ENCODE results near the gene LPCAT1. TPM values are rescaled to one million over a fixed set of nuclear protein-coding genes. Genes with fewer than 3 reads are reported as not detected.

LPCAT1 gene
- total RNA-seq, 1 donor from 2014 or later, result 86.2 TPM

DNA sequence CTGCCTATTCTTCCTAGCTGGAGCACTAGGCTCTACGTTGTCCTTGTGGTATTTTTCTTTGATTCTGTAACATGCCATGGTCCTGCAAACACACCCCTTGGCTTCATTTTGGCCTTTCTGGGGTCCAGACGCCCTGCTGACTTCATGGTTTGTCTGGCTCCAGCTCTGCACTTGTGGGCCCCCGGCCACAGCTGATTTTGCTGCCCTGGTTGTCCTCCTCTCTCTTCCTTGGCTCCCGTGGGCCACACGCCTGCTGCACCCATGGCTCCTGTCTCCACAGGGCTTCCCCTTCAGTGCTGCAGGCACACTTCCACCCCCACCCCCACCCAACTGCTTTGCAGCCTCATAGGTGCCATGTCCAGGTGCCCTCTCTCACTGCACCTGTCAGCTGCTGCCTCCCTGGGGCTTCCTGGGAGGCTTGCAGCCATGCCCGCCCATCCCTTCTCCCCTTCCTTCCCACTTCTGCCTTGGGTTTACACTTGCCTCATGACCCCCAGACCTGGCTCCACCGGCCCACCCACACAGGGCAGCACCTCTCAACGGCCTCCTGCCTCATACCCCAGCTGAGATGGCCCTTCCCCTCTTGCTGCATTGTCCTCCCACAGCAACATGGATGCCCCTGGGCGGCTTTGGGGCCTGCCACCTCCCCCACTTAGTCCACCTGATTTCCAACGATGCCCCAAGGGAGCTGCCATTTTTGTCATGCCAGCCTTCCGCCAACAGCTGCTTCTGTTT lies 104.1 kb downstream of the LPCAT1 start:
- H3K36me3 ChIP-seq, result no peaks in the 10 kb centered on the region
- H3K4me3 ChIP-seq, result no peak overlapping the region
- no peaks in the 10 kb centered on the region for H3K9me3 ChIP-seq
- TF ChIP-seq, protein P1, sequence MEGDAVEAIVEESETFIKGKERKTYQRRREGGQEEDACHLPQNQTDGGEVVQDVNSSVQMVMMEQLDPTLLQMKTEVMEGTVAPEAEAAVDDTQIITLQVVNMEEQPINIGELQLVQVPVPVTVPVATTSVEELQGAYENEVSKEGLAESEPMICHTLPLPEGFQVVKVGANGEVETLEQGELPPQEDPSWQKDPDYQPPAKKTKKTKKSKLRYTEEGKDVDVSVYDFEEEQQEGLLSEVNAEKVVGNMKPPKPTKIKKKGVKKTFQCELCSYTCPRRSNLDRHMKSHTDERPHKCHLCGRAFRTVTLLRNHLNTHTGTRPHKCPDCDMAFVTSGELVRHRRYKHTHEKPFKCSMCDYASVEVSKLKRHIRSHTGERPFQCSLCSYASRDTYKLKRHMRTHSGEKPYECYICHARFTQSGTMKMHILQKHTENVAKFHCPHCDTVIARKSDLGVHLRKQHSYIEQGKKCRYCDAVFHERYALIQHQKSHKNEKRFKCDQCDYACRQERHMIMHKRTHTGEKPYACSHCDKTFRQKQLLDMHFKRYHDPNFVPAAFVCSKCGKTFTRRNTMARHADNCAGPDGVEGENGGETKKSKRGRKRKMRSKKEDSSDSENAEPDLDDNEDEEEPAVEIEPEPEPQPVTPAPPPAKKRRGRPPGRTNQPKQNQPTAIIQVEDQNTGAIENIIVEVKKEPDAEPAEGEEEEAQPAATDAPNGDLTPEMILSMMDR (IDR thresholded peaks at IDR 0.05), result no peak
- no peak overlapping the region for H3K27ac ChIP-seq
- intact Hi-C loops (cut with DNase I), result no loop called here
- peak in 1 of 2 donors; percentile 33 for DNase-seq (ENCODE audit: low spot score in 2 of 2)
- H3K27me3 ChIP-seq, result no peaks in the 10 kb centered on the region
- H3K4me1 ChIP-seq, result no peaks in the 10 kb centered on the region

DNA sequence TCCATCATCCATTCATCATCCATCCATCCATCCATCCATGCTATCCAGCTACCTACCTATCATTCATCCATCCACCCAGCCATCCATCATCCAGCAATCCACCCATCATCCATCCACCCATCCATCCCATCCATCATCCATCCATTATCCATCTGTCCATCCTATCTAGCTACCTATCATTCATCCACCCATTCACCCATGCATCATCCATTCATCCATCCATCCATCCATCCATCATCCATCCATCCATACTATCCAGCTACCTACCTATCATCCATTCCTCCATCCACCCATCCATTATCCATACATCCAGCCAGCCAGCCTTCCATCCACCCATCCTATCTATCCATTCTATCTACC lies 104.9 kb downstream of the LPCAT1 start:
- no peaks in the 10 kb centered on the region for H3K27me3 ChIP-seq
- H3K36me3 ChIP-seq, result no peaks in the 10 kb centered on the region
- no peak for DNase-seq (ENCODE audit: low spot score in 2 of 2)
- TF ChIP-seq, protein P1 (IDR thresholded peaks at IDR 0.05), result no peak
- no peak overlapping the region for H3K27ac ChIP-seq
- H3K9me3 ChIP-seq, result no peaks in the 10 kb centered on the region
- intact Hi-C loops (cut with DNase I), result no loop called here
- H3K4me3 ChIP-seq, result no peak overlapping the region
- no peaks in the 10 kb centered on the region for H3K4me1 ChIP-seq

DNA sequence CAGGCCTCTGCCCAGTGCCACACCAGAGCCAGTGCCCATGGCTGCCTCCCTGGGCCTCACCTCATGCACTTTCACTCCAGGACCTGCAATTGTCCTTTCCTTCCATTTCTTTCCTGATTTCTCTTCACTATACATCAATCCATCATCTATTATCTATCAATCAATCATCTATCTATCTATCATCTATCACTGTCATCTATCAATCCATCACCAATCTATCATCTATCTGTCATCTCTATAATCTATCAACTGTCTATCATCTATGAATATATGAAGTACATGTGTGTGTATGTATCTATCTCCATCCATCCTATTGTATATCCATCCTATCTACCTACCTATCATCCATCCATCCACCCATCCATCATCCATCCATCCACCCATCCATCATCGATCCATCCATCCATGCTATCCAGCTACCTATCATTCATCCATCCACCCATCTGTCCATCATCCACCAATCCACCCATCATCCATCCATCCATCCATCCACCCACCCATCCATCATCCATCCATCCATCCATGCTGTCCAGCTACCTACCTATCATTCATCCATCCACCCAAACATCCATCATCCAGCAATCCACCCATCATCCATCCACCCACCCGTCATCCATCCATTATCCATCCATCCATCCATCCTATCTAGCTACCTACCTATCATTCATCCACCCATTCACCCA lies 105.4 kb downstream of the LPCAT1 start:
- TF ChIP-seq, protein P1 (IDR thresholded peaks at IDR 0.05), result no peak
- Histone ChIP-seq H3K27ac (no peak overlapping the region), H3K4me3 (no peak overlapping the region), H3K27me3 (no peaks in the 10 kb centered on the region), H3K4me1 (no peaks in the 10 kb centered on the region), H3K36me3 (no peaks in the 10 kb centered on the region), H3K9me3 (no peaks in the 10 kb centered on the region)
- DNase-seq (ENCODE audit: low spot score in 2 of 2), result no peak
- intact Hi-C loops (cut with DNase I), result no loop called here

DNA sequence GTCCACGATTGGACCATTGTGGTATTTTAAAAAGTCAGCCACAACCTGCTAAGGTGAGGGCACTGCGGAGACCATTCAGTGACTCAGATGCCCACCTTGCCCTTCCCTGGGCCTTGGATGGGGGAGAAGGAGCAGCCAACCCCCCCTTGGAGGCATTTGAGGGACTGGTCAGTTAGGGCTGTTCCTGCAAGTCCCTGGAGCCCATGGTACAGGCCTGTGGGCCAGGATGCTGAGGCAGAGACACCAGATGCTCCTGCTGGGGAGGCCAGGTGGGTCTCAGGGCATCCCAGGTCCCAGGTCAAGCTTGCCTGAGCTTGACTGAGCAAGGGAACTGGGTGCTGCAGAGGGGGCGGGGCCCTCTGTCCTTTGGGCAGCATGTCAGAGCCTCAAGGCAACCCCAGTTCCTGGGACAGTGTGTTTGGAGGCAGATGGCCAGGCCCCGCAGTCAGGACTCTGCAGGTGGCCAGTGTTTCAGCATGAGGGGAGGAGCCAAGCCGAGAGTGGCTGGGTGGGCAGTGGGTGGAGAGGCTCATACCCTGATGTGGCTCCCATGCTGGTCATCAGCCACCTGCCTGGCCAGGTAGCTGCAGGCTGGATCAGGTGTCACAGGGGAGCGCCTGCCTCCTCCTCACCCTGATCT lies 106.1 kb downstream of the LPCAT1 start:
- TF ChIP-seq, protein P1 (IDR thresholded peaks at IDR 0.05), result no peak
- intact Hi-C loops (cut with DNase I), result no loop called here
- DNase-seq (ENCODE audit: low spot score in 2 of 2), result peak in 1 of 2 donors; percentile 51
- no peaks in the 10 kb centered on the region for H3K36me3 ChIP-seq
- no peak overlapping the region for H3K4me3 ChIP-seq
- H3K9me3 ChIP-seq, result no peaks in the 10 kb centered on the region
- no peaks in the 10 kb centered on the region for H3K27me3 ChIP-seq
- no peaks in the 10 kb centered on the region for H3K4me1 ChIP-seq
- H3K27ac ChIP-seq, result no peak overlapping the region

DNA sequence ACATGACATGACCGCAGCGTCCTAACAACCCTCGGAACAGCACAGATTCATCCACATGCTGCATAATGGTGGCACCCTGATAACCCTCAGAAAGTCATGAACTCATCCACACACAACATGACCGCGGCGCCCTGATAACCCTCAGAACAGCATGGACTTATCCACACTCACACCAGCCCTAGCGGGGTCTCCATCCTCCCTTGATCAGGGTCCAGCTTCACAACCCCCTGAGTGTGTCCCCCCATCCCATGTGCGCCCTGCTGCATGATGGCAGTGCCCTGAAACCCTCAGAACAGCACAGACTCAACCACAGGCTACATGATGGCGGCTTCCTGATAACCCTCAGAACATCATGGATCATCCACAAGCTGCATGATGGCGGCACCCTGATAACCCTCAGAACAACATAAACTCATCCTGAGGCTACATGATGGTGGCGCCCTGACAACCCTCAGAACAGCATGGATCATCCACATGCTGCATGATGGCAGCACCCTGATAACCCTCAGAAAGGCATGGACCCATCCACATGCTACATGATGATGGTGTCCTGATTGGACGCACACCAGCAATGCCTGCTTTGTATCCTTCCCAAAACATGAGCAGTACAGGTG lies 106.8 kb downstream of the LPCAT1 start:
- DNase-seq (ENCODE audit: low spot score in 2 of 2), result peak in 1 of 2 donors; percentile 54
- intact Hi-C loops (cut with DNase I), result no loop called here

More for the DNA sequence above, 106.8 kb downstream of the LPCAT1 start:
- no peaks in the 10 kb centered on the region for H3K27me3 ChIP-seq
- H3K36me3 ChIP-seq, result no peaks in the 10 kb centered on the region
- H3K27ac ChIP-seq, result no peak overlapping the region
- TF ChIP-seq, protein P1 (IDR thresholded peaks at IDR 0.05), result no peak
- H3K4me1 ChIP-seq, result no peaks in the 10 kb centered on the region
- no peaks in the 10 kb centered on the region for H3K9me3 ChIP-seq
- H3K4me3 ChIP-seq, result no peak overlapping the region
